ENCODE data around the gene CHST9.

The CHST9 gene

DNA sequence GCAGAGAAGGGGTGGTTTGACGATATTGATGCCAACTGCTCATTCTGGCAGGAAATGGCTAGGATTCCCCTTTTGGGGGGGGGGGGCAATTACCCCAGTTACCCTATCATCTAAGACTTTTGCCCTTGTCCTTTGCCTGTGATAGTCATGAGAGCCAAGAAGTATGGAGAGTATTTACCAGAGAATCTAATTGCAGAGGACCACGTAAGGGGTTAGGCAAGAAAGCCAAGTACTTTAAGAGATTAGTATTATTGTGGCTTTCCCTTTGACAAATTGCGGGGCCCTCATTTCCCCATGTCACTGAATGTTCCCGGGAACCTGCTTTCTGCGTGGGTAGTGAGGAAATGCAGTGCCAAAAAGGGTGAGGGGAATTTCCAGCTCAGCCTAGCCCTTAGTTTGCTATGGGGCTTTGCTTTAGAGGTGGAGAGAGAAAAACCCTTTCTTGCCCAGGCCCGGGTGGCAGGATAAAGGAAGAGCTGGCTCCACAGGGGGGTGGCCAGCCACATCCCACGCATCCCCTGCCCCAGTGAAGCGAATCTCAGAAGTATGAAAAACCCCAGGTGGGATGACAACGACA lies 321.1 kb downstream of the CHST9 start:
- no peaks in the 10 kb centered on the region for H3K79me2 ChIP-seq (ENCODE audit: insufficient read depth, low read length)
- no peaks in the 10 kb centered on the region for H3K27me3 ChIP-seq (ENCODE audit: insufficient read depth, low read length, poor library complexity)
- no peak overlapping the region for H3K9ac ChIP-seq (ENCODE audit: low read depth, low read length)
- H3K36me3 ChIP-seq (ENCODE audit: insufficient read depth, low read length): no peaks in the 10 kb centered on the region
- no peak overlapping the region for H3K4me3 ChIP-seq (ENCODE audit: low read depth in 1 of 2, low read length in 2 of 2)
- no peaks in the 10 kb centered on the region for H3K9me3 ChIP-seq (ENCODE audit: insufficient read depth, low read length, severe bottlenecking)
- no peak for DNase-seq
- ATAC-seq (ENCODE audit: insufficient read depth, low read depth): no peak
- no peaks in the 10 kb centered on the region for H3K4me1 ChIP-seq (ENCODE audit: insufficient read depth, low read length)
- H3K4me2 ChIP-seq (ENCODE audit: insufficient read depth, low read length): no peak overlapping the region
- H2AFZ ChIP-seq (ENCODE audit: low read depth, low read length): no peak overlapping the region
- TF ChIP-seq, protein P1, sequence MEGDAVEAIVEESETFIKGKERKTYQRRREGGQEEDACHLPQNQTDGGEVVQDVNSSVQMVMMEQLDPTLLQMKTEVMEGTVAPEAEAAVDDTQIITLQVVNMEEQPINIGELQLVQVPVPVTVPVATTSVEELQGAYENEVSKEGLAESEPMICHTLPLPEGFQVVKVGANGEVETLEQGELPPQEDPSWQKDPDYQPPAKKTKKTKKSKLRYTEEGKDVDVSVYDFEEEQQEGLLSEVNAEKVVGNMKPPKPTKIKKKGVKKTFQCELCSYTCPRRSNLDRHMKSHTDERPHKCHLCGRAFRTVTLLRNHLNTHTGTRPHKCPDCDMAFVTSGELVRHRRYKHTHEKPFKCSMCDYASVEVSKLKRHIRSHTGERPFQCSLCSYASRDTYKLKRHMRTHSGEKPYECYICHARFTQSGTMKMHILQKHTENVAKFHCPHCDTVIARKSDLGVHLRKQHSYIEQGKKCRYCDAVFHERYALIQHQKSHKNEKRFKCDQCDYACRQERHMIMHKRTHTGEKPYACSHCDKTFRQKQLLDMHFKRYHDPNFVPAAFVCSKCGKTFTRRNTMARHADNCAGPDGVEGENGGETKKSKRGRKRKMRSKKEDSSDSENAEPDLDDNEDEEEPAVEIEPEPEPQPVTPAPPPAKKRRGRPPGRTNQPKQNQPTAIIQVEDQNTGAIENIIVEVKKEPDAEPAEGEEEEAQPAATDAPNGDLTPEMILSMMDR (IDR thresholded peaks at IDR 0.05; ENCODE audit: borderline replicate concordance, extremely low read depth, low read length, poor library complexity, severe bottlenecking): no peak
- no peak for TF ChIP-seq EZH2 (IDR thresholded peaks at IDR 0.05; ENCODE audit: borderline replicate concordance, low read depth, low read length, severe bottlenecking)
- no peaks in the 10 kb centered on the region for H4K20me1 ChIP-seq (ENCODE audit: insufficient read depth, low read length)
- H3K27ac ChIP-seq (ENCODE audit: low read length): no peak overlapping the region

DNA sequence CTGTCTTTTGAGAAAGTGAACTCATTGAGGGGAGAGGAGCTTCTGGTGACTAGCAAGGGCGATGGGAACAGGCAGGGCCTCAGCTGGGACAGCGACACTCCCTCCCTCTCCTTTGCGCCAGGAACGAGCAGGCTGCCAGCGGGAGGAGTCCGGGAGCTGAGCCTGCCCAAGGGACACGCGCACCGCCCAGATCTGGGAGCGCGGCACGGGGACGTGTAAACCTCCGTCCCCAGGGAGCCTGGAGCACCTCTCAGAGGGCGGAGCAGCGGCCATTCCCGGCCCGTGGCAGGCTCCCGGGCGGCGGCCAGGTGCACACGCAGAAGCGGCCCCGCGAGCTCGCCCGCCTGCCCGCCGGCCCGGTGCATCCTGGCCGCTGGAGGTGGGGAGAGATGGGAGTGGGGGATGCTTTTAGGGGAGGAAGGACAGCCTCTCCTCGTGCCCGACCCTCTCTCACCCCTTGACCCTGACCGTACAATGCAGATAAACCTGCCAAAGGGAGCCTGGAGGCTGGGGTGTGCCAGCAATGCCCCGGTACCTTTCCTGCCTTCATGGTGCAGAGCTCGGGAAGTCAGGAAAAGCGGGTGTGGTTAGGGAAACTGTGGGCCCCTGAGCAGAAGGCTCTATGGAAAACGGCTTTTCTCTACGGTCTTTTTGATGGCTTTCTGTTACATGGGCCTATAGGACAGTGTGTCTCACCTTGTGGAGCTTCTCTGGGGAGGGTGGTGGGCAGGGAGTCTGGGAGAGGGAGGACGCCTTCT lies 321.8 kb downstream of the CHST9 start:
- Histone ChIP-seq H3K9me3 (ENCODE audit: insufficient read depth, low read length, severe bottlenecking) (no peaks in the 10 kb centered on the region), H3K4me2 (ENCODE audit: insufficient read depth, low read length) (no peak overlapping the region), H2AFZ (ENCODE audit: low read depth, low read length) (no peak overlapping the region), H3K27ac (ENCODE audit: low read length) (no peak overlapping the region), H3K36me3 (ENCODE audit: insufficient read depth, low read length) (no peaks in the 10 kb centered on the region), H3K9ac (ENCODE audit: low read depth, low read length) (no peak overlapping the region), H3K4me3 (ENCODE audit: low read depth in 1 of 2, low read length in 2 of 2) (no peak overlapping the region), H3K79me2 (ENCODE audit: insufficient read depth, low read length) (no peaks in the 10 kb centered on the region), H4K20me1 (ENCODE audit: insufficient read depth, low read length) (no peaks in the 10 kb centered on the region), H3K27me3 (ENCODE audit: insufficient read depth, low read length, poor library complexity) (no peaks in the 10 kb centered on the region), H3K4me1 (ENCODE audit: insufficient read depth, low read length) (no peaks in the 10 kb centered on the region)
- no peak for DNase-seq
- ATAC-seq (ENCODE audit: insufficient read depth, low read depth): no peak
- TF ChIP-seq, protein P1 (IDR thresholded peaks at IDR 0.05; ENCODE audit: borderline replicate concordance, extremely low read depth, low read length, poor library complexity, severe bottlenecking): no peak
- no peak for TF ChIP-seq EZH2 (IDR thresholded peaks at IDR 0.05; ENCODE audit: borderline replicate concordance, low read depth, low read length, severe bottlenecking)

DNA sequence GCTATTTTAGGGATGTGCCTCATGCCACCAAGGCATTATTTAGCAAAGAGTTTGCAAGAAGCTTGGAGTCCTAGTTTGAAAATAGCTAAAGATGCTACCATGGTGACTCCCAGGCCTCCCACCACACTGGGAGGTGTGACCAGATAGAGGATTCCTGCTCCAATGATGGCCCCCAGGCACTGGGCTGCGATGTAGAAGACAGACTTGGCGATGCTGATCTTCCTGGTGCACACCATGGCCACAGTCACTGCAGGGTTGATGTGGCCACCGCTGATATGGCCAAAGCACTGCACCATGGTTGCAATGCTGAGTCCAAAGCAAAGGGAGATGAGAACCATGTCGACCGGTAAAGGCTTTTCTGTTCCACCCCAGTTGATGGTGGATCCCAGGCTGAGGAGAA lies 323.0 kb downstream of the CHST9 start:
- TF ChIP-seq, protein P1 (IDR thresholded peaks at IDR 0.05; ENCODE audit: borderline replicate concordance, extremely low read depth, low read length, poor library complexity, severe bottlenecking): no peak
- TF ChIP-seq EZH2 (IDR thresholded peaks at IDR 0.05; ENCODE audit: borderline replicate concordance, low read depth, low read length, severe bottlenecking): no peak
- Histone ChIP-seq H3K27me3 (ENCODE audit: insufficient read depth, low read length, poor library complexity) (no peaks in the 10 kb centered on the region), H3K4me3 (ENCODE audit: low read depth in 1 of 2, low read length in 2 of 2) (no peak overlapping the region), H3K9ac (ENCODE audit: low read depth, low read length) (no peak overlapping the region), H4K20me1 (ENCODE audit: insufficient read depth, low read length) (no peaks in the 10 kb centered on the region), H2AFZ (ENCODE audit: low read depth, low read length) (0 out of 2 replicates have a peak overlapping the region, but pooled peaks have one; percentile 26), H3K4me1 (ENCODE audit: insufficient read depth, low read length) (no peaks in the 10 kb centered on the region), H3K4me2 (ENCODE audit: insufficient read depth, low read length) (no peak overlapping the region), H3K9me3 (ENCODE audit: insufficient read depth, low read length, severe bottlenecking) (no peaks in the 10 kb centered on the region), H3K27ac (ENCODE audit: low read length) (no peak overlapping the region), H3K36me3 (ENCODE audit: insufficient read depth, low read length) (no peaks in the 10 kb centered on the region), H3K79me2 (ENCODE audit: insufficient read depth, low read length) (no peaks in the 10 kb centered on the region)
- DNase-seq: no peak
- ATAC-seq (ENCODE audit: insufficient read depth, low read depth): no peak

All from DND-41 (cell line).